ENCODE results near the gene LRRC2. TPM values are rescaled to one million over a fixed set of nuclear protein-coding genes. Genes with fewer than 3 reads are reported as not detected.

LRRC2 gene
- total and polyA plus RNA-seq, 9 of the 15 experiments (the other 6 are each of a cell fraction or from before 2014, with no cell fraction given): 0.01 to 0.04 (median 0.03) TPM; not detected in 5

DNA sequence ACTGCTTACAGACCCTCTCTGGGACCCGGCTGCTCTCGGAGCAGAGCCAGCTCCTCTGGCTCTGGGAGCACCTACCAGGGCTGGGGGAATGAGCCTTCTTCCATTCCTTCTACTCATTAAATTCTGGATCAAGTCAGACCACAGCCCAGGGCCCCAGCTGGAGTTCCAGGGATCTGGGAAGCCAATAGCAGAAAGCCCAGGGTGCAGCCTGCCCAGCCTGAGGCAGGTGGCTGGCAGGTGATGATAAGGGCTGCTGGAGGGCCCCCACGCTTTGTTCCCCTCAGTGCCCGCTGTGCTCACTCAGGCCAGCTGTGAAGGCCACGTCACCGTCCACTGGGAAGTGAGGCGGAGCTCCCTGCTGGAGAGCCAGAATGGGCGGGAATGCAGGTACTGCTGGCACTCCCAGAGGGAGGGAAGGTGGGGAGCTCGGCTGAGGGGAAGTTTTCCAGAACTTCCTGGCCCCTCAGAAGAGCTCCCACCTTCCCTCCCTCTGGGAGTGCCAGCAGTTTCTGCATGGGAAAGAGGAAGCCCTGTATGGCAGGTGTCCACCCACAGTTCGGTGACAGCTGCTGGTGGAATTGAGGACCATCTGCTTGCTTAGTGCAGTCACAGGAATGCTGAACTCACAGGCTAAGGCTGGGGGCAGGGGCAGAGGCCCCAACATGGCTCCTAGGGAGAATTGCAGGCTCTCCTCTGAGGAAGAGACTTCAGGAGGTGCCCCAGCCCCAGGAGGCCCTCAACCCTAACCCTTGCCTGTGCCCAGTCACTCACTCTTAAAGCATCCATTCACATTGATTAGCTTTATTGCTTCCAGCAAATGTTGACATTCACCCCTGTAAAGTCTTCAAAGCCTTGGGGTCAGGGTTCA is 81.0 kb downstream of the LRRC2 start (continued):
- TF ChIP-seq TCF3 (CRISPR knock-in tag; IDR thresholded peaks at IDR 0.05) (peak; percentile 65), MYNN (IDR thresholded peaks at IDR 0.05) (peak; percentile 33; the same call in 1 of the 2 replicates), MYNN (CRISPR knock-in tag; IDR thresholded peaks at IDR 0.05) (no peak), PHB2 (IDR thresholded peaks at IDR 0.05; ENCODE audit: low read depth) (no peak), CBFA2T3 (IDR thresholded peaks at IDR 0.05) (peak; percentile 72), PHF21A (IDR thresholded peaks at IDR 0.05; ENCODE audit: borderline replicate concordance, low read depth) (no peak), TEAD4 (IDR thresholded peaks at IDR 0.05; ENCODE audit: low read length) (0 out of 2 replicates have a peak, but pooled peaks have one; percentile 18), TEAD4 (CRISPR knock-in tag; IDR thresholded peaks at IDR 0.05; ENCODE audit: borderline replicate concordance) (no peak), ZNF146 (CRISPR knock-in tag; IDR thresholded peaks at IDR 0.05; ENCODE audit: unreplicated experiment) (no peak), RB1 (IDR thresholded peaks at IDR 0.05; ENCODE audit: low read depth) (no peak), CHCHD3 (CRISPR knock-in tag; IDR thresholded peaks at IDR 0.05) (no peak), DACH1 (IDR thresholded peaks at IDR 0.05; ENCODE audit: partially characterized antibody) (no peak)
- TF ChIP-seq, protein P1, sequence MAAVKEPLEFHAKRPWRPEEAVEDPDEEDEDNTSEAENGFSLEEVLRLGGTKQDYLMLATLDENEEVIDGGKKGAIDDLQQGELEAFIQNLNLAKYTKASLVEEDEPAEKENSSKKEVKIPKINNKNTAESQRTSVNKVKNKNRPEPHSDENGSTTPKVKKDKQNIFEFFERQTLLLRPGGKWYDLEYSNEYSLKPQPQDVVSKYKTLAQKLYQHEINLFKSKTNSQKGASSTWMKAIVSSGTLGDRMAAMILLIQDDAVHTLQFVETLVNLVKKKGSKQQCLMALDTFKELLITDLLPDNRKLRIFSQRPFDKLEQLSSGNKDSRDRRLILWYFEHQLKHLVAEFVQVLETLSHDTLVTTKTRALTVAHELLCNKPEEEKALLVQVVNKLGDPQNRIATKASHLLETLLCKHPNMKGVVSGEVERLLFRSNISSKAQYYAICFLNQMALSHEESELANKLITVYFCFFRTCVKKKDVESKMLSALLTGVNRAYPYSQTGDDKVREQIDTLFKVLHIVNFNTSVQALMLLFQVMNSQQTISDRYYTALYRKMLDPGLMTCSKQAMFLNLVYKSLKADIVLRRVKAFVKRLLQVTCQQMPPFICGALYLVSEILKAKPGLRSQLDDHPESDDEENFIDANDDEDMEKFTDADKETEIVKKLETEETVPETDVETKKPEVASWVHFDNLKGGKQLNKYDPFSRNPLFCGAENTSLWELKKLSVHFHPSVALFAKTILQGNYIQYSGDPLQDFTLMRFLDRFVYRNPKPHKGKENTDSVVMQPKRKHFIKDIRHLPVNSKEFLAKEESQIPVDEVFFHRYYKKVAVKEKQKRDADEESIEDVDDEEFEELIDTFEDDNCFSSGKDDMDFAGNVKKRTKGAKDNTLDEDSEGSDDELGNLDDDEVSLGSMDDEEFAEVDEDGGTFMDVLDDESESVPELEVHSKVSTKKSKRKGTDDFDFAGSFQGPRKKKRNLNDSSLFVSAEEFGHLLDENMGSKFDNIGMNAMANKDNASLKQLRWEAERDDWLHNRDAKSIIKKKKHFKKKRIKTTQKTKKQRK (IDR thresholded peaks at IDR 0.05; ENCODE audit: borderline replicate concordance, low read depth, low read length): no peak
- TF ChIP-seq, protein P2, sequence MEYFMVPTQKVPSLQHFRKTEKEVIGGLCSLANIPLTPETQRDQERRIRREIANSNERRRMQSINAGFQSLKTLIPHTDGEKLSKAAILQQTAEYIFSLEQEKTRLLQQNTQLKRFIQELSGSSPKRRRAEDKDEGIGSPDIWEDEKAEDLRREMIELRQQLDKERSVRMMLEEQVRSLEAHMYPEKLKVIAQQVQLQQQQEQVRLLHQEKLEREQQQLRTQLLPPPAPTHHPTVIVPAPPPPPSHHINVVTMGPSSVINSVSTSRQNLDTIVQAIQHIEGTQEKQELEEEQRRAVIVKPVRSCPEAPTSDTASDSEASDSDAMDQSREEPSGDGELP (CRISPR knock-in tag; IDR thresholded peaks at IDR 0.05; ENCODE audit: borderline replicate concordance): peak; percentile 88
- TF ChIP-seq, protein P3, sequence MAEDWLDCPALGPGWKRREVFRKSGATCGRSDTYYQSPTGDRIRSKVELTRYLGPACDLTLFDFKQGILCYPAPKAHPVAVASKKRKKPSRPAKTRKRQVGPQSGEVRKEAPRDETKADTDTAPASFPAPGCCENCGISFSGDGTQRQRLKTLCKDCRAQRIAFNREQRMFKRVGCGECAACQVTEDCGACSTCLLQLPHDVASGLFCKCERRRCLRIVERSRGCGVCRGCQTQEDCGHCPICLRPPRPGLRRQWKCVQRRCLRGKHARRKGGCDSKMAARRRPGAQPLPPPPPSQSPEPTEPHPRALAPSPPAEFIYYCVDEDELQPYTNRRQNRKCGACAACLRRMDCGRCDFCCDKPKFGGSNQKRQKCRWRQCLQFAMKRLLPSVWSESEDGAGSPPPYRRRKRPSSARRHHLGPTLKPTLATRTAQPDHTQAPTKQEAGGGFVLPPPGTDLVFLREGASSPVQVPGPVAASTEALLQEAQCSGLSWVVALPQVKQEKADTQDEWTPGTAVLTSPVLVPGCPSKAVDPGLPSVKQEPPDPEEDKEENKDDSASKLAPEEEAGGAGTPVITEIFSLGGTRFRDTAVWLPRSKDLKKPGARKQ (CRISPR knock-in tag; IDR thresholded peaks at IDR 0.05): no peak
